A673 (cell line): ENCODE measurements around the gene GMPR. TPM values are rescaled to one million over a fixed set of nuclear protein-coding genes. Genes with fewer than 3 reads are reported as not detected.

ENCODE experiments used
- BruUV-seq: library from RNA; stranded (reverse); fragments of 400-500 nt; replicated peaks from 2 replicates; lab custom pipeline; 2021; lab: Mats Ljungman, UMichigan
- CTCF ChIA-PET: fragments of 300-600 bp; sonication (Branson Sonifier 250); formaldehyde crosslinking; loops from one replicate; lab custom pipeline; 2022; ENCODE audit warnings: antibody characterized with exemption; lab: Charles Lee
- POLR2A ChIA-PET: fragments of 300-600 bp; sonication (Branson Sonifier 250); formaldehyde crosslinking; loops from one replicate; lab custom pipeline; 2022; ENCODE audit warnings: antibody characterized with exemption; ENCODE audit not compliant: low non-redundant PET; lab: Charles Lee
- DNase-seq: peaks from one replicate; pipeline ENCODE4 v3.0.0-alpha.2; 2015; ENCODE audit warnings: low spot score
- H3K27ac ChIP-seq: fragments of 200-600 bp; sonication (generic); 2 replicates; pipeline ENCODE4 v1.5.1; 2016; ENCODE audit warnings: mixed run types, low read depth, mild to moderate bottlenecking, mixed read lengths, antibody characterized with exemption, low read length; ENCODE audit not compliant: poor library complexity, severe bottlenecking
- H3K27me3 ChIP-seq: fragments of 200-600 bp; sonication (generic); replicated peaks from 2 replicates; pipeline ENCODE4 v1.6.1; 2017; ENCODE audit warnings: mixed run types, low read depth, mild to moderate bottlenecking, mixed read lengths, antibody characterized with exemption, low read length; ENCODE audit not compliant: insufficient read depth, poor library complexity
- H3K36me3 ChIP-seq: fragments of 200-600 bp; sonication (generic); 2 replicates; pipeline ENCODE4 v1.6.1; 2016; ENCODE audit warnings: mixed run types, mild to moderate bottlenecking, mixed read lengths, antibody characterized with exemption, low read length; ENCODE audit not compliant: insufficient read depth, poor library complexity, severe bottlenecking
- H3K4me1 ChIP-seq: fragments of 200-600 bp; sonication (generic); 2 replicates; pipeline ENCODE4 v1.6.1; 2017; ENCODE audit warnings: mixed run types, mild to moderate bottlenecking, mixed read lengths, antibody characterized with exemption, low read length; ENCODE audit not compliant: insufficient read depth, poor library complexity, severe bottlenecking
- H3K4me3 ChIP-seq: fragments of 200-600 bp; sonication (generic); 2 replicates; pipeline ENCODE4 v1.5.1; 2016; ENCODE audit warnings: low read depth, mixed run types, mild to moderate bottlenecking, mixed read lengths, low read length; ENCODE audit not compliant: poor library complexity, severe bottlenecking
- H3K9me3 ChIP-seq: fragments of 200-600 bp; sonication (generic); 2 replicates; pipeline ENCODE4 v1.6.1; 2016; ENCODE audit warnings: mixed run types, low read depth, mild to moderate bottlenecking, mixed read lengths, antibody characterized with exemption, low read length; ENCODE audit not compliant: poor library complexity, severe bottlenecking
- CTCF ChIP-seq: fragments of 300-800, 200-600 bp; sonication (generic); conservative IDR thresholded peaks from 2 replicates; pipeline ENCODE4 v1.5.1; 2017; ENCODE audit warnings: low read depth, mild to moderate bottlenecking, antibody characterized with exemption, low read length, moderate library complexity, mixed read lengths
- EZH2 ChIP-seq: fragments of 200-600 bp; sonication (generic); IDR thresholded peaks from 2 replicates; pipeline ENCODE4 v1.6.1; 2017; ENCODE audit warnings: borderline replicate concordance, low read depth, mild to moderate bottlenecking, mixed read lengths, antibody characterized with exemption, low read length; ENCODE audit not compliant: poor library complexity, severe bottlenecking
- intact Hi-C: fragments of 100-400 bp; cut with micrococcal nuclease; formaldehyde crosslinking; loops from one replicate; pipeline ENCODE4 v1.10.0; 2022; ENCODE audit not compliant: unreplicated experiment
- total RNA-seq: library from RNA; stranded (reverse); gene quantifications from 2 replicates; pipeline ENCODE4 v1.2.3, GENCODE V29; 2021

GMPR gene
- total RNA-seq, 1 experiment from 2014 or later, result 0.32 TPM

- ChIA-PET POLR2A (no interaction called here), CTCF (no interaction called here)
- H3K4me1 ChIP-seq, result peaks cover 23% of the 10 kb centered on the region
- intact Hi-C loops, result loop anchor here (10.0 kb wide), 2 partner anchors 628 to 668 kb away; no protein-coding TSS in a partner anchor
- no TSS peak for BruUV-seq
- no peaks in the 10 kb centered on the region for H3K27me3 ChIP-seq
- no peaks in the 10 kb centered on the region for H3K36me3 ChIP-seq
- no peak for DNase-seq
- H3K9me3 ChIP-seq, result no peaks in the 10 kb centered on the region
- no peak overlapping the region for H3K27ac ChIP-seq
- no peak overlapping the region for H3K4me3 ChIP-seq
- TF ChIP-seq CTCF, result no peak
- TF ChIP-seq EZH2, result no peak
Observed at GRCh38 chr6:16336911-16337294, 98.5 kb downstream of the GMPR start.

GRCh38 chr6:16337295-16337975 is 99.0 kb downstream of the GMPR start:
- DNase-seq, result no peak
- TF ChIP-seq EZH2 (no peak), CTCF (no peak)
- H3K27me3 ChIP-seq, result no peaks in the 10 kb centered on the region
- H3K4me3 ChIP-seq, result no peak overlapping the region
- ChIA-PET POLR2A (no interaction called here), CTCF (no interaction called here)
- no peaks in the 10 kb centered on the region for H3K9me3 ChIP-seq
- intact Hi-C loops, result loop anchor here (10.0 kb wide), 2 partner anchors 627 to 667 kb away; no protein-coding TSS in a partner anchor
- no peaks in the 10 kb centered on the region for H3K36me3 ChIP-seq
- no peak overlapping the region for H3K27ac ChIP-seq
- BruUV-seq, result no TSS peak
- peaks cover 24% of the 10 kb centered on the region for H3K4me1 ChIP-seq

GRCh38 chr6:16338577-16339264 is 100.3 kb downstream of the GMPR start:
- Histone ChIP-seq H3K9me3 (no peaks in the 10 kb centered on the region), H3K27me3 (no peaks in the 10 kb centered on the region), H3K4me1 (peaks cover 25% of the 10 kb centered on the region), H3K4me3 (no peak overlapping the region), H3K36me3 (no peaks in the 10 kb centered on the region), H3K27ac (no peak overlapping the region)
- POLR2A ChIA-PET, result no interaction called here
- CTCF ChIA-PET, result interaction anchor here (0.5 kb wide), 1 partner anchor 425 kb away, joined by 4 read pairs; no protein-coding TSS in a partner anchor
- no TSS peak for BruUV-seq
- DNase-seq, result peak; percentile 85
- intact Hi-C loops, result loop anchor here (10.0 kb wide), 2 partner anchors 626 to 666 kb away; no protein-coding TSS in a partner anchor
- TF ChIP-seq CTCF (peak; percentile 70), EZH2 (no peak)
